Neural cell (in vitro differentiated cells): ENCODE results near the gene ASCL5. TPM values are rescaled to one million over a fixed set of nuclear protein-coding genes. Genes with fewer than 3 reads are reported as not detected.

Source experiments
- H2AFZ ChIP-seq: fragments of 200-600, 300-800 bp; sonication (generic), shearing (Covaris generic); 2 replicates; pipeline ENCODE4 v1.6.0; 2014; ENCODE audit warnings: low read depth, mild to moderate bottlenecking, antibody characterized with exemption, low read length, moderate library complexity
- H3F3A ChIP-seq: fragments of 200-600 bp; shearing (Covaris generic); 2 replicates; pipeline ENCODE4 v1.6.1; 2016; ENCODE audit warnings: mild to moderate bottlenecking, moderate library complexity, mixed read lengths, antibody characterized with exemption, low read length; ENCODE audit not compliant: insufficient read depth, poor library complexity, severe bottlenecking
- H3K27ac ChIP-seq: fragments of 200-600, 300-800 bp; sonication (generic), shearing (Covaris generic); 2 replicates; pipeline ENCODE4 v1.5.1; 2014; ENCODE audit warnings: mild to moderate bottlenecking, low read length, moderate library complexity
- H3K27me3 ChIP-seq: fragments of 300-800, 200-600 bp; sonication (generic), shearing (Covaris generic); 2 replicates; pipeline ENCODE4 v1.6.0; 2014; ENCODE audit warnings: mild to moderate bottlenecking, low read depth, low read length, moderate library complexity; ENCODE audit not compliant: insufficient read depth
- H3K36me3 ChIP-seq: fragments of 300-800, 200-600 bp; sonication (generic), shearing (Covaris generic); 2 replicates; pipeline ENCODE4 v1.5.1; 2014; ENCODE audit warnings: mild to moderate bottlenecking, antibody characterized with exemption, low read length, moderate library complexity; ENCODE audit not compliant: insufficient read depth
- H3K4me2 ChIP-seq: fragments of 300-800, 200-600 bp; sonication (generic), shearing (Covaris generic); 2 replicates; pipeline ENCODE4 v1.6.0; 2014; ENCODE audit warnings: mild to moderate bottlenecking, low read length
- H3K4me3 ChIP-seq: fragments of 300-800, 200-600 bp; sonication (generic), shearing (Covaris generic); 2 replicates; pipeline ENCODE4 v1.5.1; 2014; ENCODE audit warnings: mild to moderate bottlenecking, low read length, moderate library complexity
- H3K79me2 ChIP-seq: fragments of 200-600 bp; shearing (Covaris generic); replicated peaks from 2 replicates; pipeline ENCODE4 v1.6.0; 2014; ENCODE audit warnings: mild to moderate bottlenecking, low read length, moderate library complexity; ENCODE audit not compliant: insufficient read depth
- H3K9ac ChIP-seq: fragments of 300-800, 200-600 bp; sonication (generic), shearing (Covaris generic); 2 replicates; pipeline ENCODE4 v1.6.1; 2016; ENCODE audit warnings: mild to moderate bottlenecking, low read length, mixed read lengths
- H3K9me2 ChIP-seq: fragments of 200-600 bp; shearing (Covaris generic); 2 replicates; pipeline ENCODE4 v1.6.1; 2016; ENCODE audit warnings: mild to moderate bottlenecking, low read length, mixed read lengths; ENCODE audit not compliant: insufficient read depth
- H3K9me3 ChIP-seq: fragments of 200-600, 300-800 bp; sonication (generic), shearing (Covaris generic); 2 replicates; pipeline ENCODE4 v1.6.1; 2016; ENCODE audit warnings: mild to moderate bottlenecking, mixed run types, low read length, moderate library complexity, mixed read lengths
- H4K20me1 ChIP-seq: fragments of 200-600 bp; shearing (Covaris generic); 2 replicates; pipeline ENCODE4 v1.6.1; 2016; ENCODE audit warnings: mild to moderate bottlenecking, mixed run types; ENCODE audit not compliant: insufficient read depth
- EP300 ChIP-seq: fragments of 450-650 bp; conservative IDR thresholded peaks from 2 replicates; pipeline ENCODE4 v1.6.1; 2014; ENCODE audit warnings: antibody characterized with exemption, mild to moderate bottlenecking, moderate library complexity; ENCODE audit not compliant: poor library complexity, severe bottlenecking
- EZH2 ChIP-seq: fragments of 200-600, 300-800 bp; shearing (Covaris generic), sonication (generic); IDR thresholded peaks from 2 replicates; pipeline ENCODE4 v1.6.1; 2014; ENCODE audit warnings: antibody characterized with exemption, low read length, borderline replicate concordance, mild to moderate bottlenecking; ENCODE audit not compliant: insufficient read depth, poor library complexity, severe bottlenecking
- MXI1 ChIP-seq: fragments of 450-650 bp; conservative IDR thresholded peaks from 2 replicates; pipeline ENCODE4 v1.6.1; 2014; ENCODE audit warnings: antibody characterized with exemption, mild to moderate bottlenecking; ENCODE audit not compliant: poor library complexity, severe bottlenecking
- POLR2AphosphoS5 ChIP-seq: IDR thresholded peaks from 2 replicates; pipeline ENCODE4 v1.6.1; 2012
- RAD21 ChIP-seq: fragments of 450-650 bp; conservative IDR thresholded peaks from 2 replicates; pipeline ENCODE4 v1.6.1; 2014; ENCODE audit warnings: antibody characterized with exemption, mild to moderate bottlenecking, moderate library complexity
- SMC3 ChIP-seq: fragments of 450-650 bp; conservative IDR thresholded peaks from 2 replicates; pipeline ENCODE4 v1.6.1; 2014; ENCODE audit warnings: antibody characterized with exemption, mild to moderate bottlenecking, moderate library complexity; ENCODE audit not compliant: poor library complexity
- TAF1 ChIP-seq: IDR thresholded peaks from 2 replicates; pipeline ENCODE4 v1.6.1; 2012; ENCODE audit warnings: low read depth
- polyA plus RNA-seq: library from polyadenylated mRNA; depleted of rRNA; stranded (reverse); fragments of >200 nt; gene quantifications from 2 replicates; pipeline ENCODE4 v1.2.3, GENCODE V29; 2014
- TF ChIP-seq, protein P1 (sequence below): fragments of 450-650 bp; IDR thresholded peaks from 2 replicates; pipeline ENCODE4 v1.5.1; 2014; ENCODE audit warnings: antibody characterized with exemption, mild to moderate bottlenecking, moderate library complexity; ENCODE audit not compliant: poor library complexity, severe bottlenecking
- TF ChIP-seq, protein P2 (sequence below): IDR thresholded peaks from 2 replicates; pipeline ENCODE4 v1.6.1; 2012; ENCODE audit warnings: borderline replicate concordance

The ASCL5 gene
- polyA plus RNA-seq, 1 donor from 2014 or later: not detected

- Histone ChIP-seq H3K9ac (peak overlapping the region; percentile 77), H3K27ac (peak overlapping the region; percentile 59), H3F3A (no peaks in the 10 kb centered on the region), H4K20me1 (no peaks in the 10 kb centered on the region), H3K9me3 (no peaks in the 10 kb centered on the region), H2AFZ (peak overlapping the region; percentile 31), H3K4me3 (peak overlapping the region; percentile 79), H3K27me3 (no peaks in the 10 kb centered on the region), H3K79me2 (no peaks in the 10 kb centered on the region), H3K4me2 (no peak overlapping the region), H3K36me3 (no peaks in the 10 kb centered on the region), H3K9me2 (no peaks in the 10 kb centered on the region)
- TF ChIP-seq RAD21 (no peak), EP300 (peak; percentile 17), SMC3 (peak; percentile 44)
Observed at GRCh38 chr1:201113451-201114244, 13.3 kb downstream of the ASCL5 start.

DNA sequence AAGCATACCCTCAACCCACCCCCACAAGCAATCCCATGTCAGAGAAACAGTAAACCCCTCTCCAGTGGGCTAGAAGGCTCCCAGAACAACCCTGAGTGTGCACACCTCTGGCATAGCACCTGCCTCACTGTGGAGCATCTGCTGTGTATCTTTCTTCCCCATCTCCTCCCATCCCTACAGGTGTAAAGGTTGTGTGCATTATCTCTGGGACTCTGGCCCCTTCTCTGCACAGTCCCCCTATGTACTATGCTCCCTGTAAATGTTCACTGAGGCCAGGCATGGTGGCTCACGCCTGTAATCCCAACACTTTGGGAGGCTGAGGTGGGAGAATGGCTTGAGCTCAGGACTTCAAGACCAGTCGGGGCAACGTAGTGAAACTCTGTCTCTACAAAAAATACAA lies 14.1 kb downstream of the ASCL5 start:
- H3K4me2 ChIP-seq: no peak overlapping the region
- H3K9me2 ChIP-seq: no peaks in the 10 kb centered on the region
- H3K27me3 ChIP-seq: no peaks in the 10 kb centered on the region
- TF ChIP-seq SMC3 (no peak), POLR2AphosphoS5 (no peak), MXI1 (no peak), EZH2 (no peak), RAD21 (no peak), TAF1 (no peak), EP300 (no peak)
- TF ChIP-seq, protein P1, sequence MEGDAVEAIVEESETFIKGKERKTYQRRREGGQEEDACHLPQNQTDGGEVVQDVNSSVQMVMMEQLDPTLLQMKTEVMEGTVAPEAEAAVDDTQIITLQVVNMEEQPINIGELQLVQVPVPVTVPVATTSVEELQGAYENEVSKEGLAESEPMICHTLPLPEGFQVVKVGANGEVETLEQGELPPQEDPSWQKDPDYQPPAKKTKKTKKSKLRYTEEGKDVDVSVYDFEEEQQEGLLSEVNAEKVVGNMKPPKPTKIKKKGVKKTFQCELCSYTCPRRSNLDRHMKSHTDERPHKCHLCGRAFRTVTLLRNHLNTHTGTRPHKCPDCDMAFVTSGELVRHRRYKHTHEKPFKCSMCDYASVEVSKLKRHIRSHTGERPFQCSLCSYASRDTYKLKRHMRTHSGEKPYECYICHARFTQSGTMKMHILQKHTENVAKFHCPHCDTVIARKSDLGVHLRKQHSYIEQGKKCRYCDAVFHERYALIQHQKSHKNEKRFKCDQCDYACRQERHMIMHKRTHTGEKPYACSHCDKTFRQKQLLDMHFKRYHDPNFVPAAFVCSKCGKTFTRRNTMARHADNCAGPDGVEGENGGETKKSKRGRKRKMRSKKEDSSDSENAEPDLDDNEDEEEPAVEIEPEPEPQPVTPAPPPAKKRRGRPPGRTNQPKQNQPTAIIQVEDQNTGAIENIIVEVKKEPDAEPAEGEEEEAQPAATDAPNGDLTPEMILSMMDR: no peak
- TF ChIP-seq, protein P2, sequence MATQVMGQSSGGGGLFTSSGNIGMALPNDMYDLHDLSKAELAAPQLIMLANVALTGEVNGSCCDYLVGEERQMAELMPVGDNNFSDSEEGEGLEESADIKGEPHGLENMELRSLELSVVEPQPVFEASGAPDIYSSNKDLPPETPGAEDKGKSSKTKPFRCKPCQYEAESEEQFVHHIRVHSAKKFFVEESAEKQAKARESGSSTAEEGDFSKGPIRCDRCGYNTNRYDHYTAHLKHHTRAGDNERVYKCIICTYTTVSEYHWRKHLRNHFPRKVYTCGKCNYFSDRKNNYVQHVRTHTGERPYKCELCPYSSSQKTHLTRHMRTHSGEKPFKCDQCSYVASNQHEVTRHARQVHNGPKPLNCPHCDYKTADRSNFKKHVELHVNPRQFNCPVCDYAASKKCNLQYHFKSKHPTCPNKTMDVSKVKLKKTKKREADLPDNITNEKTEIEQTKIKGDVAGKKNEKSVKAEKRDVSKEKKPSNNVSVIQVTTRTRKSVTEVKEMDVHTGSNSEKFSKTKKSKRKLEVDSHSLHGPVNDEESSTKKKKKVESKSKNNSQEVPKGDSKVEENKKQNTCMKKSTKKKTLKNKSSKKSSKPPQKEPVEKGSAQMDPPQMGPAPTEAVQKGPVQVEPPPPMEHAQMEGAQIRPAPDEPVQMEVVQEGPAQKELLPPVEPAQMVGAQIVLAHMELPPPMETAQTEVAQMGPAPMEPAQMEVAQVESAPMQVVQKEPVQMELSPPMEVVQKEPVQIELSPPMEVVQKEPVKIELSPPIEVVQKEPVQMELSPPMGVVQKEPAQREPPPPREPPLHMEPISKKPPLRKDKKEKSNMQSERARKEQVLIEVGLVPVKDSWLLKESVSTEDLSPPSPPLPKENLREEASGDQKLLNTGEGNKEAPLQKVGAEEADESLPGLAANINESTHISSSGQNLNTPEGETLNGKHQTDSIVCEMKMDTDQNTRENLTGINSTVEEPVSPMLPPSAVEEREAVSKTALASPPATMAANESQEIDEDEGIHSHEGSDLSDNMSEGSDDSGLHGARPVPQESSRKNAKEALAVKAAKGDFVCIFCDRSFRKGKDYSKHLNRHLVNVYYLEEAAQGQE: no peak
- H3K79me2 ChIP-seq: no peaks in the 10 kb centered on the region
- no peaks in the 10 kb centered on the region for H3K9me3 ChIP-seq
- H3K27ac ChIP-seq: no peak overlapping the region
- H4K20me1 ChIP-seq: no peaks in the 10 kb centered on the region
- H3K36me3 ChIP-seq: no peaks in the 10 kb centered on the region
- H3K9ac ChIP-seq: no peak overlapping the region
- H3F3A ChIP-seq: peaks cover under 1% of the 10 kb centered on the region
- no peak overlapping the region for H3K4me3 ChIP-seq
- H2AFZ ChIP-seq: no peak overlapping the region
